HG02759 (cell line): ENCODE measurements around the gene MMD.
"Not testable (repeated sequence)": the region's sequence is repeated elsewhere in the genome, so short reads cannot be mapped to it uniquely, and the experiment has no call there.

Source experiments
- ATAC-seq: cut with Tn5 transposase; IDR thresholded peaks from one replicate; pipeline ENCODE4 v1.9.1; 2021; ENCODE audit warnings: mild to moderate bottlenecking, moderate library complexity; ENCODE audit not compliant: unreplicated experiment

MMD gene

GRCh38 chr17:55421179-55421934 is at the start of gene MMD:
Gene MMD, minus strand, starts transcription at chr17:55421835. Its CDS starts 140 bp downstream, at chr17:55421695.
- peak; percentile 31 for ATAC-seq

GRCh38 chr17:55466671-55467070 is 45.0 kb upstream of the MMD start:
- no peak for ATAC-seq

- ATAC-seq: not testable (repeated sequence)
These were observed 44.1 kb upstream of the MMD start for GRCh38 chr17:55465771-55466170.

- peak; percentile 74 for ATAC-seq
These were observed 42.0 kb upstream of the MMD start for GRCh38 chr17:55463600-55463999.

- no peak for ATAC-seq
These were observed 41.1 kb upstream of the MMD start for GRCh38 chr17:55462711-55463110.

- no peak for ATAC-seq
These were observed 40.6 kb upstream of the MMD start for GRCh38 chr17:55462234-55462633.

GRCh38 chr17:55458978-55459377 is 37.3 kb upstream of the MMD start:
- peak; percentile 68 for ATAC-seq

- ATAC-seq: no peak
These were observed 36.8 kb upstream of the MMD start for GRCh38 chr17:55458287-55458900.

- no peak for ATAC-seq
These were observed 34.9 kb upstream of the MMD start for GRCh38 chr17:55456307-55457240.

GRCh38 chr17:55454906-55455474 is 33.4 kb upstream of the MMD start:
- no peak for ATAC-seq

GRCh38 chr17:55453839-55454557 is 32.4 kb upstream of the MMD start:
- ATAC-seq: no peak

GRCh38 chr17:55452139-55452790 is 30.6 kb upstream of the MMD start:
- ATAC-seq: peak; percentile 67

- ATAC-seq: no peak
These were observed 30.1 kb upstream of the MMD start for GRCh38 chr17:55451758-55452138.

- no peak for ATAC-seq
These were observed 29.6 kb upstream of the MMD start for GRCh38 chr17:55451203-55451641.

- no peak for ATAC-seq
These were observed 28.7 kb upstream of the MMD start for GRCh38 chr17:55450232-55450825.

GRCh38 chr17:55448681-55449080 is 27.0 kb upstream of the MMD start:
- no peak for ATAC-seq

GRCh38 chr17:55446581-55447205 is 25.1 kb upstream of the MMD start:
- no peak for ATAC-seq

GRCh38 chr17:55446004-55446403 is 24.4 kb upstream of the MMD start:
- not testable (repeated sequence) for ATAC-seq
